ENCODE results near the gene GRM4.

DNA sequence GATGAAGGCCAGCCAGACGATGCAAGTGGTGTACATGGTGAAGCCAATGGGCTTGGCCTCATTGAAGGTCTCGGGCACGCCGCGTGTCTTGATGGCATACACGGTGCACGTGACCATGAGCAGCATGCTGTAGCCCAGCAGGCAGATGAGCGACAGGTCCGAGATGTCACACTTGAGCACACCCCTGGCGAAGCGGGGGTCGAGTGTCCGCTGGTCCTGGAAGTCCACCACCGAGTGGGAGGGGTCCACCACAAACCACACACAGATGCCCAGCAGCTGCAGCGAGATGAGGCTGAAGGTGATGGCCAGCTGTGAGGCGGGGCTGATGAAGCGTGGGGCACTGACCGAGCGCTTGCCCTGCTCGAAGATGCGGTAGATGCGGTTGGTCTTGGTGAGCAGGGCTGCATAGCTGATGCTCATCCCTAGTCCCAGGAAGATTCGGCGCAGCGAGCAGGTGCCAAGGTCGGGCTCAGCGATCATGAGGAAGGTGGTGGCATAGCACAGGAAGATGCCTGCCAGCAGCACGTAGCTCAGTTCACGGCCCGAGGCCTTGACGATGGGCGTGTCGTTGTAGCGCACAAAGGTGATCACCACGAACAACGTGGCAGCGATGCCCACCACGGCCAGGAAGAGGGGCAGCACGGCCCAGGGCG lies 110.1 kb downstream of the GRM4 start:
- TF ChIP-seq, protein P1, sequence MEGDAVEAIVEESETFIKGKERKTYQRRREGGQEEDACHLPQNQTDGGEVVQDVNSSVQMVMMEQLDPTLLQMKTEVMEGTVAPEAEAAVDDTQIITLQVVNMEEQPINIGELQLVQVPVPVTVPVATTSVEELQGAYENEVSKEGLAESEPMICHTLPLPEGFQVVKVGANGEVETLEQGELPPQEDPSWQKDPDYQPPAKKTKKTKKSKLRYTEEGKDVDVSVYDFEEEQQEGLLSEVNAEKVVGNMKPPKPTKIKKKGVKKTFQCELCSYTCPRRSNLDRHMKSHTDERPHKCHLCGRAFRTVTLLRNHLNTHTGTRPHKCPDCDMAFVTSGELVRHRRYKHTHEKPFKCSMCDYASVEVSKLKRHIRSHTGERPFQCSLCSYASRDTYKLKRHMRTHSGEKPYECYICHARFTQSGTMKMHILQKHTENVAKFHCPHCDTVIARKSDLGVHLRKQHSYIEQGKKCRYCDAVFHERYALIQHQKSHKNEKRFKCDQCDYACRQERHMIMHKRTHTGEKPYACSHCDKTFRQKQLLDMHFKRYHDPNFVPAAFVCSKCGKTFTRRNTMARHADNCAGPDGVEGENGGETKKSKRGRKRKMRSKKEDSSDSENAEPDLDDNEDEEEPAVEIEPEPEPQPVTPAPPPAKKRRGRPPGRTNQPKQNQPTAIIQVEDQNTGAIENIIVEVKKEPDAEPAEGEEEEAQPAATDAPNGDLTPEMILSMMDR (IDR thresholded peaks at IDR 0.05; ENCODE audit: low read length): no peak
- TF ChIP-seq EZH2 (optimal IDR thresholded peaks at IDR 0.05; ENCODE audit: low read depth, low read length) (no peak), EZH2phosphoT487 (IDR thresholded peaks at IDR 0.05; ENCODE audit: low read length) (no peak)
